Stimulated activated naive B cell treated with anti-CD40 and anti-IgM and Interleukin-4, amounts not matched to agents 10 μg/mL and 1 μg/mL and 100 μg/mL, for 72 hours (primary cell): ENCODE data around the gene ZNF142.
A peak's percentile ranks its signal among the peaks of the same experiment; 100 is the strongest.
"Not testable (repeated sequence)": the region's sequence is repeated elsewhere in the genome, so short reads cannot be mapped to it uniquely, and the experiment has no call there.

Source experiments
- ATAC-seq, 2 donors: fragments of 150-1000 bp; cut with Tn5 transposase; replicated peaks; 2 replicates each; pipeline ENCODE4 v1.10.0; 2021; ENCODE audit warnings: moderate library complexity in 1 of 2
- DNase-seq: peaks from one replicate; pipeline ENCODE4 v3.0.0; 2021
- H3K27ac Mint-ChIP-seq: one replicate; pipeline ENCODE4 v1.8.0; 2022; ENCODE audit warnings: mild to moderate bottlenecking, mixed read lengths
- H3K27me3 Mint-ChIP-seq, 2 donors: one replicate each; pipeline ENCODE4 v1.8.0; 2022; ENCODE audit warnings: mixed read lengths in 2 of 2
- H3K36me3 Mint-ChIP-seq, 2 donors: one replicate each; pipeline ENCODE4 v1.8.0; 2022; ENCODE audit warnings: mixed read lengths in 2 of 2, mild to moderate bottlenecking in 1 of 2
- H3K4me1 Mint-ChIP-seq, 2 donors: one replicate each; pipeline ENCODE4 v1.8.0; 2022; ENCODE audit warnings: mixed read lengths in 2 of 2, mild to moderate bottlenecking in 1 of 2
- H3K4me3 Mint-ChIP-seq, 2 donors: one replicate each; pipeline ENCODE4 v1.8.0; 2022; ENCODE audit warnings: mild to moderate bottlenecking in 2 of 2, mixed read lengths in 2 of 2, moderate library complexity in 1 of 2
- H3K9me3 Mint-ChIP-seq, 2 donors: one replicate each; pipeline ENCODE4 v1.8.0; 2022; ENCODE audit warnings: mixed read lengths in 2 of 2, mild to moderate bottlenecking in 1 of 2

The ZNF142 gene

DNA sequence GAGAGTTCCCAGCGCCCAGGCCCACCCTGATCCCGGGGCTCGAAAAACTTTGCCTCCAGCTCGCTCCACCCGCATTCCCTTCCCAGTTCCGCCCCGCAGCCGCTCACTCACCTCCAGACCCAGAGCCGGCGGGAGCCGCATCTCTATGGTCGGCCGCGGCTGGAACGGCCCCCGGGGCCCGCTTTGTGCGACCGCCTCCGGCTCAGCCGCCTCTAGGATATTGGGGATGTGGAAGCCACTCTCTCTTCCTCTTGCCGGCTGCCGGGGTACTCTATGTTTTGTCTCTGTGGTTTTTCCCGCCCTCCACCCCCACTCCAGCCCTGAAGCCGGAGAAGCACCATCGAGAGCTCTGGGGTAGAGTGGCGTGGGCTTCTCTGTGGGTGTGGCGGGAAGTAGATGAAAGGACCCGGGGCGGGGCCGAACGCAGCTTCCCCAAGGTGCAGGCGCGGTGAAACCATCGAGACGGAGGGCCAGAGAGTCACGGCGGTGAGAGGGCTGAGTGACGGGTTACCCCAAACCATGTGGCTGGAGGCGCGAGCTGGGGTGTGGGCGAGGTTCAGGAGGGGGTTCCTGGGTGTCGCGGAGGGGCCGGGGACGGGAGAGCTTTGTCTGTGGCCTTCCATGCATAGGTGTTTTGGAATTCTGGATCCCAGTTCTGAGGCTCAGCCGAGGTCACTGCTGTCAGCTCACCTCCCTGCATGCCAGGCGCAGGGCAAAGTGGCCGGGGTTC is at the start of gene ZNF142, which contains the start of gene BCS1L:
TSS of gene ZNF142 (minus strand) at position 366 of the 730 bp plus-strand sequence. CDS start 3,194 bp downstream, outside the sequence.
TSS of gene BCS1L (plus strand) at position 426 of the 730 bp plus-strand sequence. CDS start 1,305 bp downstream, outside the sequence.
- no peaks in the 10 kb centered on the region for H3K27me3 Mint-ChIP-seq
- no peaks in the 10 kb centered on the region for H3K9me3 Mint-ChIP-seq
- H3K4me1 Mint-ChIP-seq = peaks cover 23 to 54% of the 10 kb centered on the region in 2 donors
- H3K4me3 Mint-ChIP-seq = peak within 1 kb of the TSS; percentile 91
- peak; percentile 94 for DNase-seq
- ATAC-seq = peak; percentile 97 to 98
- H3K36me3 Mint-ChIP-seq = peaks cover 26 to 56% of the 10 kb centered on the region in 2 donors
- peak within 1 kb of the TSS; percentile 93 for H3K27ac Mint-ChIP-seq

- H3K9me3 Mint-ChIP-seq = no peaks in the 10 kb centered on the region
- H3K36me3 Mint-ChIP-seq = peaks cover 0 to 8% of the 10 kb centered on the region in 2 donors
- DNase-seq (no peak), ATAC-seq (no peak)
- H3K27ac Mint-ChIP-seq = no peak overlapping the region
- peaks cover 0 to 6% of the 10 kb centered on the region in 2 donors for H3K27me3 Mint-ChIP-seq
- no peak overlapping the region for H3K4me3 Mint-ChIP-seq
- peaks cover 4 to 10% of the 10 kb centered on the region in 2 donors for H3K4me1 Mint-ChIP-seq
Observed at GRCh38 chr2:218708086-218708485, 48.7 kb upstream of the ZNF142 start.

DNA sequence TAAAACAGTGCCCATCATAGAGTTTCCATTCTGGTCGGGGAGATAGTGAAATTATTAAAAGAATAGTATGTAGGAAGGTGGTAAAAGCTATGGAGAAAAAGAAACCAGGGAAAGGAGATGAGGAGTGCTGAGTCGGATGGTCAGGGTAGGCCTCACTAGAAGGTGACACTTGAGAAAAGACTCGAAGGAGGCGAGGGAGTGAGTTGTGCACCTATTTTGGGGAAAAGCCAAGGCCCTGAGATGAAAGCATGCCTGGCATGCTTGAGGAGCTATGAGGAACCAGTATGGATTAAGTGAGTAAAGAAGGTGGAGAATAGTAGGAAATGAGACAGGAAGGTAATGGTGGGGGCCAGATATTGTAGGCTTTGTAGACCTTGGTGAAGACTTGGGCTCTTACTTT is 43.9 kb upstream of the ZNF142 start:
- Mint-ChIP-seq H3K27ac (no peak overlapping the region), H3K9me3 (no peaks in the 10 kb centered on the region), H3K36me3 (peaks cover 6 to 27% of the 10 kb centered on the region in 2 donors), H3K4me1 (no peaks in the 10 kb centered on the region), H3K27me3 (peaks cover 0 to 6% of the 10 kb centered on the region in 2 donors), H3K4me3 (no peak overlapping the region)
- DNase-seq (no peak), ATAC-seq (no peak)

GRCh38 chr2:218701806-218702205 is 42.4 kb upstream of the ZNF142 start:
- Mint-ChIP-seq H3K27ac (no peak overlapping the region), H3K4me3 (no peak overlapping the region), H3K9me3 (no peaks in the 10 kb centered on the region), H3K27me3 (peaks cover 0 to 6% of the 10 kb centered on the region in 2 donors), H3K4me1 (no peaks in the 10 kb centered on the region), H3K36me3 (peaks cover 6 to 29% of the 10 kb centered on the region in 2 donors)
- DNase-seq (no peak), ATAC-seq (no peak)

DNA sequence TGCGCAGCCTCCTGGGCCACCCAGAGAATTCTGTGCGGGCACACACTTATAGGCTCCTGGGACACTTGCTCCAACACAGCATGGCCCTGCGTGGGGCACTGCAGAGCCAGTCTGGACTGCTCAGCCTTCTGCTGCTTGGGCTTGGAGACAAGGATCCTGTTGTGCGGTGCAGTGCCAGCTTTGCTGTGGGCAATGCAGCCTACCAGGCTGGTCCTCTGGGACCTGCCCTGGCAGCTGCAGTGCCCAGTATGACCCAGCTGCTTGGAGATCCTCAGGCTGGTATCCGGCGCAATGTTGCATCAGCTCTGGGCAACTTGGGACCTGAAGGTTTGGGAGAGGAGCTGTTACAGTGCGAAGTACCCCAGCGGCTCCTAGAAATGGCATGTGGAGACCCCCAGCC is 39.5 kb upstream of the ZNF142 start:
- ATAC-seq = no peak
- Mint-ChIP-seq H3K4me3 (no peak overlapping the region), H3K27ac (no peak overlapping the region), H3K9me3 (no peaks in the 10 kb centered on the region), H3K4me1 (no peaks in the 10 kb centered on the region), H3K36me3 (peaks cover 11 to 37% of the 10 kb centered on the region in 2 donors), H3K27me3 (no peaks in the 10 kb centered on the region)
- DNase-seq = no peak

DNA sequence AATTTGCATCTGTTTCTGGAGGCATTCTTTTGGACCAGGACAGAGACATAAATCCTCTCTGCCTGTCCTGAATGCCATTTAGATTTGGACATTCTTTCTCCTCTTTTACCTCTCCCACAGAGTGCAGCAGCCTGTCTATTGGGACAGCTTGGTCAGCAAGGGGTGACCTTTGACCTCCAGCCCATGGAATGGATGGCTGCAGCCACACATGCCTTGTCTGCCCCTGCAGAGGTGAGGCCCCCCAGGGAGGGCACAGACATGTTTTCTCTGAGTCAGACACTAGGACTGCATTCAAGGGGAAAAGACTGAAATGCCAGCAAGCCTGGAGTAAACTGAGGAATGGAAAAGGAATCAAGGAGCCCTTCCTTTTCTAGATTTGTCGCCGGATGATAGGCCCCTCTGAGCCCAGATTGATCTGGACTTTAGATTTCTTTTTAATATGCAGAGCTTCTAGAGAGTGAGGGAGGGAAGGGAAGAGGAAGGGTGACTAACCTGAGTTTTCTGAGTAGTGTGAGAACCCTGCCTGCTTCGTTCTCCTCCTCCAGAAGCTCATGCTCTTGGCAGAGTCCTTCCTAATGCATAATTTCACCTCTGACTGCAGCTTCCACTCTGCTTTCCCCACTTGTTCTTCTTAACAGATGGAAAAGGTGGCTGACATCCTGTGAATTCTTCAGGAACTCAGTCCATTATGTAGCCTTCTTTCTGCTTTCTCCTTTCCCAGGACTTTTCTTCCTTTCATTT is 35.2 kb upstream of the ZNF142 start:
- no peak overlapping the region for H3K27ac Mint-ChIP-seq
- DNase-seq = no peak
- H3K4me1 Mint-ChIP-seq = no peaks in the 10 kb centered on the region
- no peak overlapping the region for H3K4me3 Mint-ChIP-seq
- H3K9me3 Mint-ChIP-seq = no peaks in the 10 kb centered on the region
- H3K36me3 Mint-ChIP-seq = peaks cover 31 to 58% of the 10 kb centered on the region in 2 donors
- ATAC-seq = no peak
- H3K27me3 Mint-ChIP-seq = no peaks in the 10 kb centered on the region

GRCh38 chr2:218691234-218691633 is 31.8 kb upstream of the ZNF142 start:
- DNase-seq (no peak), ATAC-seq (no peak)
- Mint-ChIP-seq H3K4me1 (no peaks in the 10 kb centered on the region), H3K4me3 (no peak overlapping the region), H3K9me3 (no peaks in the 10 kb centered on the region), H3K27ac (no peak overlapping the region), H3K36me3 (peaks cover 36 to 52% of the 10 kb centered on the region in 2 donors), H3K27me3 (no peaks in the 10 kb centered on the region)

GRCh38 chr2:218687400-218688060 is 28.1 kb upstream of the ZNF142 start:
- not testable (repeated sequence) for H3K4me3 Mint-ChIP-seq

GRCh38 chr2:218680061-218680460 is 20.6 kb upstream of the ZNF142 start:
- Mint-ChIP-seq H3K27ac (no peak overlapping the region), H3K36me3 (peaks cover 21 to 40% of the 10 kb centered on the region in 2 donors), H3K4me3 (no peak overlapping the region), H3K9me3 (no peaks in the 10 kb centered on the region), H3K27me3 (no peaks in the 10 kb centered on the region), H3K4me1 (peaks cover 4 to 6% of the 10 kb centered on the region in 2 donors)
- ATAC-seq (no peak), DNase-seq (no peak)

More at GRCh38 chr2:218687400-218688060, 28.1 kb upstream of the ZNF142 start:
- not testable (repeated sequence) for H3K27me3 Mint-ChIP-seq, H3K27ac Mint-ChIP-seq, H3K4me1 Mint-ChIP-seq, DNase-seq, H3K9me3 Mint-ChIP-seq
- ATAC-seq = peak; percentile 74 to 78
- peaks cover 19 to 45% of the 10 kb centered on the region in 2 donors for H3K36me3 Mint-ChIP-seq

DNA sequence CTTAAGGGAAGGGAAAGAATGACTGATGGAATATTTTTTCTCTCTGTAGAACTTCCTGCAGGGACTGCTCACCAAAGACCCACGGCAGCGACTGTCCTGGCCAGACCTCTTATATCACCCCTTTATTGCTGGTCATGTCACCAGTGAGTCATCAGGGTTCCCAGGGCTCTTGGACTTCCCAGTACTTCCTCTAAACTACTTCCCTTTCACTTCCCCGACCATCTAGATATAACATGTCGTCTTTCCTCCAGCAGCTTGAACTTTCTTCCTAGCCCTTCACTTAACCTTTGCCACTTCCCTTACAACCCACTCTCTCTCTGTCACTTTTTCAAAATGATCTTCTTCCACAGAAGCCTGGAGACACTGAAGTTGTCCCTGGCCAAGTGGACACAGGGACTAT is 19.7 kb upstream of the ZNF142 start:
- no peaks in the 10 kb centered on the region for H3K9me3 Mint-ChIP-seq
- H3K27ac Mint-ChIP-seq = no peak overlapping the region
- H3K36me3 Mint-ChIP-seq = peaks cover 21 to 37% of the 10 kb centered on the region in 2 donors
- peaks cover 4 to 6% of the 10 kb centered on the region in 2 donors for H3K4me1 Mint-ChIP-seq
- H3K27me3 Mint-ChIP-seq = no peaks in the 10 kb centered on the region
- H3K4me3 Mint-ChIP-seq = no peak overlapping the region
- DNase-seq (no peak), ATAC-seq (no peak)

- peak; percentile 98 to 99 for ATAC-seq
- peaks cover 10 to 21% of the 10 kb centered on the region in 2 donors for H3K4me1 Mint-ChIP-seq
- peaks cover 18 to 21% of the 10 kb centered on the region in 2 donors for H3K36me3 Mint-ChIP-seq
- DNase-seq = peak; percentile 80
- H3K9me3 Mint-ChIP-seq = no peaks in the 10 kb centered on the region
- H3K4me3 Mint-ChIP-seq = peak within 1 kb of the TSS; percentile 99 to 100
- peak within 1 kb of the TSS; percentile 97 for H3K27ac Mint-ChIP-seq
- no peaks in the 10 kb centered on the region for H3K27me3 Mint-ChIP-seq
Observed at GRCh38 chr2:218671654-218672566, 12.5 kb upstream of the ZNF142 start, which contains the start of the genes RNF25 and STK36. Gene RNF25, minus strand, starts transcription at chr2:218672002. Its CDS starts 32 bp downstream, at chr2:218671970. Gene STK36, plus strand, starts transcription at chr2:218672086. Its CDS starts 744 bp downstream, at chr2:218672830.

- H3K9me3 Mint-ChIP-seq = no peaks in the 10 kb centered on the region
- no peak for ATAC-seq
- peaks cover 10 to 21% of the 10 kb centered on the region in 2 donors for H3K4me1 Mint-ChIP-seq
- no peaks in the 10 kb centered on the region for H3K27me3 Mint-ChIP-seq
- DNase-seq = no peak
- peak overlapping the region; percentile 97 for H3K27ac Mint-ChIP-seq
- H3K4me3 Mint-ChIP-seq = peak overlapping the region; percentile 99 to 100
- peaks cover 17 to 21% of the 10 kb centered on the region in 2 donors for H3K36me3 Mint-ChIP-seq
Observed at GRCh38 chr2:218671097-218671653, 11.8 kb upstream of the ZNF142 start.

GRCh38 chr2:218664653-218665052 is 5.2 kb upstream of the ZNF142 start:
- H3K36me3 Mint-ChIP-seq = peaks cover 38 to 59% of the 10 kb centered on the region in 2 donors

More at GRCh38 chr2:218664653-218665052, 5.2 kb upstream of the ZNF142 start:
- H3K27ac Mint-ChIP-seq = no peak overlapping the region
- no peak for DNase-seq
- H3K9me3 Mint-ChIP-seq = no peaks in the 10 kb centered on the region
- H3K27me3 Mint-ChIP-seq = no peaks in the 10 kb centered on the region
- H3K4me1 Mint-ChIP-seq = peaks cover 15 to 32% of the 10 kb centered on the region in 2 donors
- H3K4me3 Mint-ChIP-seq = no peak overlapping the region
- ATAC-seq = no peak
